H9 (cell line): ENCODE results near the gene COL27A1. TPM values are rescaled to one million over a fixed set of nuclear protein-coding genes. Genes with fewer than 3 reads are reported as not detected.

ENCODE experiments used
- DNase-seq: peaks from one replicate; pipeline ENCODE4 v3.0.0-alpha.2; 2017
- H2AFZ ChIP-seq: one replicate; pipeline ENCODE4 v1.6.1; 2013; ENCODE audit warnings: mild to moderate bottlenecking, low read length, control low read depth, moderate library complexity
- H2AK5ac ChIP-seq: 2 replicates; pipeline ENCODE4 v1.6.1; 2013; ENCODE audit warnings: low read length, control low read depth, mixed read lengths; ENCODE audit not compliant: insufficient read length
- H2BK120ac ChIP-seq: one replicate; pipeline ENCODE4 v1.6.1; 2013; ENCODE audit warnings: low read depth, mild to moderate bottlenecking, low read length, control low read depth, inconsistent platforms; ENCODE audit not compliant: poor library complexity, severe bottlenecking
- H2BK12ac ChIP-seq: 2 replicates; pipeline ENCODE4 v1.6.1; 2013; ENCODE audit warnings: low read length, control low read depth, mixed read lengths, low read depth; ENCODE audit not compliant: insufficient read length
- H2BK15ac ChIP-seq: 2 replicates; pipeline ENCODE4 v1.6.1; 2013; ENCODE audit warnings: low read depth, low read length, control low read depth
- H2BK20ac ChIP-seq: one replicate; pipeline ENCODE4 v1.6.1; 2013; ENCODE audit warnings: low read depth, mild to moderate bottlenecking, low read length, control low read depth, inconsistent platforms; ENCODE audit not compliant: poor library complexity, severe bottlenecking
- H2BK5ac ChIP-seq: 2 replicates; pipeline ENCODE4 v1.6.1; 2013; ENCODE audit warnings: low read length, control low read depth, mixed read lengths; ENCODE audit not compliant: insufficient read length
- H3K14ac ChIP-seq: 2 replicates; pipeline ENCODE4 v1.6.1; 2013; ENCODE audit warnings: low read length, control low read depth; ENCODE audit not compliant: insufficient read depth
- H3K18ac ChIP-seq: 2 replicates; pipeline ENCODE4 v1.6.1; 2013; ENCODE audit warnings: low read depth, mild to moderate bottlenecking, mixed read lengths, low read length, control low read depth; ENCODE audit not compliant: insufficient read length
- H3K23ac ChIP-seq: 2 replicates; pipeline ENCODE4 v1.6.1; 2013; ENCODE audit warnings: low read length, control low read depth, mixed read lengths, low read depth; ENCODE audit not compliant: insufficient read length
- H3K23me2 ChIP-seq: 2 replicates; pipeline ENCODE4 v1.6.1; 2013; ENCODE audit warnings: low read depth, mild to moderate bottlenecking, mixed read lengths, low read length, control low read depth; ENCODE audit not compliant: insufficient read length, poor library complexity, severe bottlenecking
- H3K27ac ChIP-seq: 2 replicates; pipeline ENCODE4 v1.5.1; 2013; ENCODE audit warnings: low read length, control low read depth, mixed read lengths, low read depth; ENCODE audit not compliant: insufficient read length
- H3K27me3 ChIP-seq: 2 replicates; pipeline ENCODE4 v1.6.1; 2013; ENCODE audit warnings: low read length, control low read depth, inconsistent platforms; ENCODE audit not compliant: insufficient read depth
- H3K4ac ChIP-seq: 2 replicates; pipeline ENCODE4 v1.6.1; 2013; ENCODE audit warnings: low read depth, mild to moderate bottlenecking, control low read depth, inconsistent platforms, low read length, moderate library complexity
- H3K4me1 ChIP-seq: 2 replicates; pipeline ENCODE4 v1.6.1; 2013; ENCODE audit warnings: low read length, control low read depth, inconsistent platforms; ENCODE audit not compliant: insufficient read depth
- H3K4me2 ChIP-seq: 2 replicates; pipeline ENCODE4 v1.6.1; 2013; ENCODE audit warnings: low read length, control low read depth, mixed read lengths; ENCODE audit not compliant: insufficient read length, insufficient read depth
- H3K56ac ChIP-seq: 2 replicates; pipeline ENCODE4 v1.6.1; 2013; ENCODE audit warnings: low read depth, mild to moderate bottlenecking, mixed read lengths, low read length, control low read depth; ENCODE audit not compliant: insufficient read length
- H3K79me1 ChIP-seq: 2 replicates; pipeline ENCODE4 v1.6.1; 2013; ENCODE audit warnings: low read depth, mild to moderate bottlenecking, moderate library complexity, low read length, control low read depth, inconsistent platforms; ENCODE audit not compliant: insufficient read depth, poor library complexity, severe bottlenecking
- H3K79me2 ChIP-seq: 2 replicates; pipeline ENCODE4 v1.6.1; 2013; ENCODE audit warnings: low read length, control low read depth, inconsistent platforms; ENCODE audit not compliant: insufficient read depth
- H3K9ac ChIP-seq: 2 replicates; pipeline ENCODE4 v1.6.1; 2013; ENCODE audit warnings: low read length, control low read depth, mixed read lengths; ENCODE audit not compliant: insufficient read length; ENCODE audit errors: extremely low read depth
- H3K9me3 ChIP-seq: one replicate; pipeline ENCODE4 v1.6.1; 2013; ENCODE audit warnings: low read depth, low read length, inconsistent platforms; ENCODE audit not compliant: control insufficient read depth
- H3T11ph ChIP-seq: one replicate; pipeline ENCODE4 v1.6.1; 2013; ENCODE audit warnings: mild to moderate bottlenecking, low read length, control low read depth, inconsistent platforms
- H4K20me1 ChIP-seq: one replicate; pipeline ENCODE4 v1.6.1; 2013; ENCODE audit not compliant: control insufficient read depth, insufficient read length, insufficient read depth
- H4K5ac ChIP-seq: 2 replicates; pipeline ENCODE4 v1.6.1; 2013; ENCODE audit warnings: low read depth, mild to moderate bottlenecking, mixed read lengths, low read length, control low read depth; ENCODE audit not compliant: insufficient read length
- H4K8ac ChIP-seq: replicated peaks from 2 replicates; pipeline ENCODE4 v1.6.1; 2013; ENCODE audit warnings: low read length, control low read depth, mixed read lengths, low read depth; ENCODE audit not compliant: insufficient read length
- H4K91ac ChIP-seq: 2 replicates; pipeline ENCODE4 v1.6.1; 2013; ENCODE audit warnings: low read depth, mild to moderate bottlenecking, moderate library complexity, mixed read lengths, low read length, control low read depth; ENCODE audit not compliant: insufficient read length
- H3K27ac Mint-ChIP-seq, 3 experiments: 2 replicates in 2 of 3; 3 replicates in 1 of 3; pipeline ENCODE4 v1.8.0; 2020 to 2021; ENCODE audit warnings: mixed read lengths in 3 of 3, mild to moderate bottlenecking in 1 of 3, moderate library complexity in 1 of 3
- H3K27me3 Mint-ChIP-seq: 2 replicates; pipeline ENCODE4 v1.8.0; 2021; ENCODE audit warnings: low read depth, mild to moderate bottlenecking, moderate library complexity, mixed read lengths
- H3K36me3 Mint-ChIP-seq, 3 experiments: 2 replicates in 2 of 3; 3 replicates in 1 of 3; pipeline ENCODE4 v1.8.0; 2020 to 2021; ENCODE audit warnings: low read depth in 3 of 3, mixed read lengths in 3 of 3; ENCODE audit not compliant: insufficient read depth in 1 of 3
- H3K4me1 Mint-ChIP-seq, 2 experiments: 2 replicates each; pipeline ENCODE4 v1.8.0; 2020; ENCODE audit warnings: mixed read lengths in 2 of 2
- H3K4me3 Mint-ChIP-seq, 2 experiments: 2 replicates in 1 of 2; 3 replicates in 1 of 2; pipeline ENCODE4 v1.8.0; 2020 to 2021; ENCODE audit warnings: mild to moderate bottlenecking in 2 of 2, mixed read lengths in 2 of 2, moderate library complexity in 1 of 2
- H3K9me3 Mint-ChIP-seq, 2 experiments: 2 replicates in 1 of 2; 3 replicates in 1 of 2; pipeline ENCODE4 v1.8.0; 2020; ENCODE audit warnings: mild to moderate bottlenecking in 2 of 2, mixed read lengths in 2 of 2, moderate library complexity in 1 of 2
- CTCF ChIP-seq: fragments of 200-600 bp; sonication (generic); conservative IDR thresholded peaks from 3 replicates; pipeline ENCODE4 v1.8.0; 2021; ENCODE audit warnings: antibody characterized with exemption, mild to moderate bottlenecking
- WGBS: extraction: QIAGEN DNeasy Blood & Tissue Kit; methylation state at CpG from one replicate; pipeline ENCODE4 v1.1.7; 2013; ENCODE audit warnings: missing lambda C conversion rate, low lambda C conversion rate, mixed read lengths; ENCODE audit not compliant: insufficient read length; ENCODE audit errors: extremely low coverage; 5-methylcytosine and 5-hydroxymethylcytosine counted together
- total RNA-seq: library from RNA; stranded (reverse); gene quantifications from 2 replicates; pipeline ENCODE4 v1.2.1, GENCODE V29; 2021

The COL27A1 gene
- total RNA-seq, 1 experiment from 2014 or later, result 17.9 TPM

DNA sequence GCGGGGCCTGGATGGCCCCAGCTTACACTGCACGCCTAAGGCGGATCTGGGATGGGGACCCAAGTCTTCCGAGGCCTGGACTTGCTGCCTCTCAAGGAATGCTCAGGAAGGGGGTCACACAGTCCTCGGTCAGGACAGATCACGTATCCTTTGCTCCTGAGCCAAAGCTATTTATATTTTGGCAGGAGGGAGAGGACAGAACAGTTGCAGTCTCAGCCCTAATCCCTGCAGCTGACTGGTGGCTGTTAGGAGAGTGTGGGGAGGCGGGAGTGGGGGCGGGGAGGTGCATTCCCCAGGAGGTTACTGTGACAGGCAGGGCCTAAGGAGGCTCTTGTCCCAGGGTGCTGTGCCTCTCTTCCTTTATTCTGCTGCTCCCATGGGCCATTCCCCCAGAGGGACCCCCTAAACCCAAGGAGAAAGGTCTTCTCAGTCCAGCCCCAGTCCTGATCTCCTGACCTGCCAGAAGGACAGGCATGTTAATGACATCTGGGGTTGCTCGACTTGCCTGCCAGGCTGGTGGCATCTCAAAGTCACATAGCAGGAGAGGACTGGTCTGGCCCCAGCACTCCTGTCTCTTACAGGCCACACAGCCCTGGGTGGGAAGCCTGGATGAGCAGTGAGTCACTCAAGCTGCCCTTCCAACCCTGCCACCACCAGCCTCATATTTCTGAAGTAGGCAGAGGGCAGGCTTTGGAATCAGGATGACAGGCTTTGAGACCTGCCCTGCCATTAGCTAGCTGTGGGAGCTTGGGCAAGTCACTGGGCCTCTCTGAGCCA is 51.9 kb downstream of the COL27A1 start:
- no peaks in the 10 kb centered on the region for H4K20me1 ChIP-seq
- no peak overlapping the region for H3K9ac ChIP-seq
- no peaks in the 10 kb centered on the region for H3K9me3 ChIP-seq
- H2BK5ac ChIP-seq, result no peak overlapping the region
- H2BK120ac ChIP-seq, result no peak overlapping the region
- H2BK12ac ChIP-seq, result no peak overlapping the region
- no peak overlapping the region for H3K14ac ChIP-seq
- H2BK15ac ChIP-seq, result no peak overlapping the region
- no CpG with 5 or more reads among the region's 9 CpGs for WGBS
- H3K36me3 Mint-ChIP-seq, result peaks cover 0 to 14% (median 0%) of the 10 kb centered on the region in 3 experiments; a peak in 3 of 7 replicates
- no peak overlapping the region for H3K18ac ChIP-seq
- H3K27me3 Mint-ChIP-seq, result no peaks in the 10 kb centered on the region
- peaks cover 15 to 34% of the 10 kb centered on the region in 2 experiments for H3K4me1 Mint-ChIP-seq
- DNase-seq, result no peak
- H3K79me1 ChIP-seq, result no peaks in the 10 kb centered on the region
- no peak overlapping the region for H4K91ac ChIP-seq
- peak overlapping the region in 1 of 3 experiments; percentile 23; a peak in 3 of 7 replicates for H3K27ac Mint-ChIP-seq
- no peak overlapping the region for H3K4ac ChIP-seq
- H2AK5ac ChIP-seq, result no peak overlapping the region
- no peaks in the 10 kb centered on the region for H3K4me1 ChIP-seq
- no peak overlapping the region for H3K27ac ChIP-seq
- no peaks in the 10 kb centered on the region for H3K9me3 Mint-ChIP-seq
- no peak overlapping the region for H3K4me3 Mint-ChIP-seq
- H4K8ac ChIP-seq, result no peak overlapping the region
- no peak for TF ChIP-seq CTCF
- H2BK20ac ChIP-seq, result no peak overlapping the region
- H3K56ac ChIP-seq, result no peak overlapping the region
- H4K5ac ChIP-seq, result no peak overlapping the region
- no peaks in the 10 kb centered on the region for H3K79me2 ChIP-seq
- no peak overlapping the region for H2AFZ ChIP-seq
- H3K4me2 ChIP-seq, result no peak overlapping the region
- no peak overlapping the region for H3T11ph ChIP-seq
- H3K27me3 ChIP-seq, result no peaks in the 10 kb centered on the region
- no peaks in the 10 kb centered on the region for H3K23me2 ChIP-seq
- H3K23ac ChIP-seq, result no peak overlapping the region
